HL-60 (cell line): Measurements from ENCODE around the gene CNGB1.

Experiments used
- DNase-seq, 2 experiments: peaks; one replicate each; pipeline ENCODE4 v3.0.0-alpha.2; 2010 to 2020; ENCODE audit warnings: low read depth in 1 of 2, low spot score in 1 of 2
- H3K27ac ChIP-seq: fragments of 250-450 bp; sonication (Bioruptor Pico); replicated peaks from 2 replicates; pipeline ENCODE4 v1.5.1; 2020; ENCODE audit warnings: mild to moderate bottlenecking, moderate library complexity
- H3K27me3 ChIP-seq: fragments of 250-450 bp; sonication (Bioruptor Pico); 2 replicates; pipeline ENCODE4 v1.5.1; 2021; ENCODE audit warnings: mild to moderate bottlenecking, moderate library complexity; ENCODE audit not compliant: insufficient read depth, poor library complexity, severe bottlenecking
- H3K4me3 ChIP-seq: replicated peaks from 2 replicates; pipeline ENCODE4 v1.5.1; 2011; ENCODE audit warnings: mild to moderate bottlenecking, control low read depth, low read length; ENCODE audit not compliant: insufficient read depth
- GABPA ChIP-seq: IDR thresholded peaks from 2 replicates; pipeline ENCODE4 v1.6.1; 2012; ENCODE audit warnings: low read depth
- POLR2AphosphoS5 ChIP-seq: IDR thresholded peaks from 2 replicates; pipeline ENCODE4 v1.6.1; 2012; ENCODE audit warnings: low read depth
- REST ChIP-seq: IDR thresholded peaks from 2 replicates; pipeline ENCODE4 v1.6.1; 2012; ENCODE audit warnings: low read depth; ENCODE audit not compliant: insufficient replicate concordance
- SPI1 ChIP-seq: IDR thresholded peaks from 2 replicates; pipeline ENCODE4 v1.6.1; 2012; ENCODE audit warnings: low read depth, mild to moderate bottlenecking, borderline replicate concordance
- TF ChIP-seq, protein P1 (sequence below): IDR thresholded peaks from one replicate; pipeline ENCODE4 v1.5.1; 2011; ENCODE audit warnings: low read length, control low read depth, inconsistent platforms; ENCODE audit not compliant: insufficient read depth

The CNGB1 gene

GRCh38 chr16:57930533-57930932, 40.4 kb downstream of the CNGB1 start:
- no peak for DNase-seq
- no peak overlapping the region for H3K4me3 ChIP-seq
- no peak overlapping the region for H3K27ac ChIP-seq
- no peaks in the 10 kb centered on the region for H3K27me3 ChIP-seq
- no peak for TF ChIP-seq GABPA
- TF ChIP-seq SPI1: no peak
- TF ChIP-seq, protein P1, sequence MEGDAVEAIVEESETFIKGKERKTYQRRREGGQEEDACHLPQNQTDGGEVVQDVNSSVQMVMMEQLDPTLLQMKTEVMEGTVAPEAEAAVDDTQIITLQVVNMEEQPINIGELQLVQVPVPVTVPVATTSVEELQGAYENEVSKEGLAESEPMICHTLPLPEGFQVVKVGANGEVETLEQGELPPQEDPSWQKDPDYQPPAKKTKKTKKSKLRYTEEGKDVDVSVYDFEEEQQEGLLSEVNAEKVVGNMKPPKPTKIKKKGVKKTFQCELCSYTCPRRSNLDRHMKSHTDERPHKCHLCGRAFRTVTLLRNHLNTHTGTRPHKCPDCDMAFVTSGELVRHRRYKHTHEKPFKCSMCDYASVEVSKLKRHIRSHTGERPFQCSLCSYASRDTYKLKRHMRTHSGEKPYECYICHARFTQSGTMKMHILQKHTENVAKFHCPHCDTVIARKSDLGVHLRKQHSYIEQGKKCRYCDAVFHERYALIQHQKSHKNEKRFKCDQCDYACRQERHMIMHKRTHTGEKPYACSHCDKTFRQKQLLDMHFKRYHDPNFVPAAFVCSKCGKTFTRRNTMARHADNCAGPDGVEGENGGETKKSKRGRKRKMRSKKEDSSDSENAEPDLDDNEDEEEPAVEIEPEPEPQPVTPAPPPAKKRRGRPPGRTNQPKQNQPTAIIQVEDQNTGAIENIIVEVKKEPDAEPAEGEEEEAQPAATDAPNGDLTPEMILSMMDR: no peak
- no peak for TF ChIP-seq POLR2AphosphoS5
- TF ChIP-seq REST: no peak

GRCh38 chr16:57929250-57929649, 41.7 kb downstream of the CNGB1 start:
- Histone ChIP-seq H3K4me3 (no peak overlapping the region), H3K27me3 (no peaks in the 10 kb centered on the region), H3K27ac (no peak overlapping the region)
- TF ChIP-seq REST: no peak
- TF ChIP-seq GABPA: no peak
- TF ChIP-seq, protein P1: no peak
- TF ChIP-seq SPI1: no peak
- TF ChIP-seq POLR2AphosphoS5: no peak
- no peak for DNase-seq

DNA sequence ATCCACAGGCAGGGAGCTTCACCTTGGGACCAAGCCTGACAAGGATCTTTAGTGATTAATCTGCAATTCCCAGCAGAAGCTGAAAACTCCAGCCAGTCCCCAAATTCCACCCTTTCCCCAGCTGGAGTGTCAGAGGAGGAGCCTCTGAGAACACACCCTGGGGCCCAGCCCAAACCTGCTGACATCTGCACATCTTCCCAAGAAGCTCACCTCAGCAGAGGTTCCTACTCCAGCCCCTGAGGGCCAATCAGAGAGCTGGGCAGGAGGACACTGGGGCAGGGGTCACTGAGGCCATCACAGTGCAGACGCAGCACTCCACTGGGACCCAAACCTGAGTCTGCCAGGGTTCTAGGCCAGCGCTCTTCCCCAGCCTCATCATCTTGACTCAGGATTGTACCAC, 44.9 kb downstream of the CNGB1 start:
- TF ChIP-seq SPI1 (no peak), GABPA (no peak), POLR2AphosphoS5 (no peak), REST (no peak)
- TF ChIP-seq, protein P1: no peak
- H3K27ac ChIP-seq: no peak overlapping the region
- H3K4me3 ChIP-seq: no peak overlapping the region
- H3K27me3 ChIP-seq: no peaks in the 10 kb centered on the region
- DNase-seq: no peak
